A549 (cell line): ENCODE measurements around the gene RGS10.

ENCODE experiments used
- BCL3 ChIP-seq: fragments of >200 bp; sonication (Bioruptor Twin); formaldehyde crosslinking; IDR thresholded peaks from 3 replicates; pipeline ENCODE4 v1.6.1; 2016
- CTCF ChIP-seq: fragments of >200 bp; sonication (Bioruptor Twin); formaldehyde crosslinking; IDR thresholded peaks from 3 replicates; pipeline ENCODE4 v1.5.1; 2016
- EP300 ChIP-seq, 2 experiments: fragments of >200 bp; sonication (Bioruptor Twin); formaldehyde crosslinking; IDR thresholded peaks; 2 replicates in 1 of 2; 3 replicates in 1 of 2; pipeline ENCODE4 v1.6.1; 2016 to 2017
- HEYL ChIP-seq: fragments of 250-450 bp; sonication (Bioruptor Pico); IDR thresholded peaks from 2 replicates; pipeline ENCODE4 v1.8.0; 2021; ENCODE audit warnings: mild to moderate bottlenecking, moderate library complexity
- HOXA7 ChIP-seq: fragments of 250-450 bp; sonication (Bioruptor Pico); IDR thresholded peaks from 2 replicates; pipeline ENCODE4 v1.5.0; 2020; ENCODE audit warnings: mild to moderate bottlenecking, moderate library complexity
- JUNB ChIP-seq: fragments of >200 bp; sonication (Bioruptor Twin); formaldehyde crosslinking; IDR thresholded peaks from 2 replicates; pipeline ENCODE4 v1.6.1; 2016
- MYC ChIP-seq: IDR thresholded peaks from 2 replicates; pipeline ENCODE4 v1.6.1; 2012; ENCODE audit warnings: mild to moderate bottlenecking, inconsistent platforms, low read length, improper control_type of control experiment, borderline replicate concordance
- NR3C1 ChIP-seq: fragments of >200 bp; sonication (Bioruptor Twin); formaldehyde crosslinking; IDR thresholded peaks from 3 replicates; pipeline ENCODE4 v1.6.1; 2017
- ZSCAN20 ChIP-seq: fragments of 250-450 bp; sonication (Bioruptor Pico); IDR thresholded peaks from 2 replicates; pipeline ENCODE4 v1.8.0; 2022; ENCODE audit warnings: mild to moderate bottlenecking, moderate library complexity
- TF ChIP-seq, protein P1 (sequence below): fragments of 150-350 bp; IDR thresholded peaks from 2 replicates; pipeline ENCODE4 v1.6.1; 2014; ENCODE audit warnings: low read depth, mild to moderate bottlenecking, low read length
- TF ChIP-seq, protein P2 (sequence below): IDR thresholded peaks from 2 replicates; pipeline ENCODE4 v1.6.1; 2012
- TF ChIP-seq, protein P3 (sequence below): fragments of 200-600 bp; sonication (generic); IDR thresholded peaks from 2 replicates; pipeline ENCODE4 v1.6.1; 2016; ENCODE audit warnings: antibody characterized with exemption, mild to moderate bottlenecking, moderate library complexity

DNA sequence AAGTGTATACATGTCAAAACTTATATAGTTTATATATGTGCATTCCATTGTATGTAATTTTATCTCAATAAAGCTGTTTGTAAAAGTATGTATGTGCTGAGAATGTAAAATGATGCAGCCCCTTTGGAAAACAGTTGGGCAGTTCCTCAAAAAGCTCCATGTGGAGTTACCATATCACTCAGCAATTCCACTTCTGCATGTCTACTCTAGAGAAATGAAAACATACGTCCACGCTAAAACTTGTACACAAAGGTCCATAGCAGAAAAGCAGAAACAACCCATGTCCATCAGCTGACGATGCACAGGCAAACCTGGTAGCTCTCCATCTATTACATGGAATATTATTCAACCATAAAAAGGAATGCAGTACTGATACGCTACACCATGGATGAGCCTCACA is 8.3 kb upstream of the RGS10 start:
- TF ChIP-seq CTCF, result no peak
- no peak for TF ChIP-seq HOXA7 (CRISPR knock-in tag)
- TF ChIP-seq ZSCAN20, result no peak
- no peak for TF ChIP-seq EP300 (IDR thresholded peaks at IDR 0.05)
- TF ChIP-seq MYC, result no peak
- no peak for TF ChIP-seq JUNB
- TF ChIP-seq, protein P1, sequence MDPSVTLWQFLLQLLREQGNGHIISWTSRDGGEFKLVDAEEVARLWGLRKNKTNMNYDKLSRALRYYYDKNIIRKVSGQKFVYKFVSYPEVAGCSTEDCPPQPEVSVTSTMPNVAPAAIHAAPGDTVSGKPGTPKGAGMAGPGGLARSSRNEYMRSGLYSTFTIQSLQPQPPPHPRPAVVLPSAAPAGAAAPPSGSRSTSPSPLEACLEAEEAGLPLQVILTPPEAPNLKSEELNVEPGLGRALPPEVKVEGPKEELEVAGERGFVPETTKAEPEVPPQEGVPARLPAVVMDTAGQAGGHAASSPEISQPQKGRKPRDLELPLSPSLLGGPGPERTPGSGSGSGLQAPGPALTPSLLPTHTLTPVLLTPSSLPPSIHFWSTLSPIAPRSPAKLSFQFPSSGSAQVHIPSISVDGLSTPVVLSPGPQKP, result no peak
- TF ChIP-seq BCL3, result no peak
- TF ChIP-seq, protein P2, sequence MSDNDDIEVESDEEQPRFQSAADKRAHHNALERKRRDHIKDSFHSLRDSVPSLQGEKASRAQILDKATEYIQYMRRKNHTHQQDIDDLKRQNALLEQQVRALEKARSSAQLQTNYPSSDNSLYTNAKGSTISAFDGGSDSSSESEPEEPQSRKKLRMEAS, result no peak
- no peak for TF ChIP-seq NR3C1
- TF ChIP-seq, protein P3, sequence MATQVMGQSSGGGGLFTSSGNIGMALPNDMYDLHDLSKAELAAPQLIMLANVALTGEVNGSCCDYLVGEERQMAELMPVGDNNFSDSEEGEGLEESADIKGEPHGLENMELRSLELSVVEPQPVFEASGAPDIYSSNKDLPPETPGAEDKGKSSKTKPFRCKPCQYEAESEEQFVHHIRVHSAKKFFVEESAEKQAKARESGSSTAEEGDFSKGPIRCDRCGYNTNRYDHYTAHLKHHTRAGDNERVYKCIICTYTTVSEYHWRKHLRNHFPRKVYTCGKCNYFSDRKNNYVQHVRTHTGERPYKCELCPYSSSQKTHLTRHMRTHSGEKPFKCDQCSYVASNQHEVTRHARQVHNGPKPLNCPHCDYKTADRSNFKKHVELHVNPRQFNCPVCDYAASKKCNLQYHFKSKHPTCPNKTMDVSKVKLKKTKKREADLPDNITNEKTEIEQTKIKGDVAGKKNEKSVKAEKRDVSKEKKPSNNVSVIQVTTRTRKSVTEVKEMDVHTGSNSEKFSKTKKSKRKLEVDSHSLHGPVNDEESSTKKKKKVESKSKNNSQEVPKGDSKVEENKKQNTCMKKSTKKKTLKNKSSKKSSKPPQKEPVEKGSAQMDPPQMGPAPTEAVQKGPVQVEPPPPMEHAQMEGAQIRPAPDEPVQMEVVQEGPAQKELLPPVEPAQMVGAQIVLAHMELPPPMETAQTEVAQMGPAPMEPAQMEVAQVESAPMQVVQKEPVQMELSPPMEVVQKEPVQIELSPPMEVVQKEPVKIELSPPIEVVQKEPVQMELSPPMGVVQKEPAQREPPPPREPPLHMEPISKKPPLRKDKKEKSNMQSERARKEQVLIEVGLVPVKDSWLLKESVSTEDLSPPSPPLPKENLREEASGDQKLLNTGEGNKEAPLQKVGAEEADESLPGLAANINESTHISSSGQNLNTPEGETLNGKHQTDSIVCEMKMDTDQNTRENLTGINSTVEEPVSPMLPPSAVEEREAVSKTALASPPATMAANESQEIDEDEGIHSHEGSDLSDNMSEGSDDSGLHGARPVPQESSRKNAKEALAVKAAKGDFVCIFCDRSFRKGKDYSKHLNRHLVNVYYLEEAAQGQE, result no peak
- no peak for TF ChIP-seq HEYL (CRISPR knock-in tag)
